HEK293 (cell line): ENCODE data around the gene CYP1A1.

ENCODE experiments used
- HOXC10 ChIP-seq: sonication (generic); formaldehyde crosslinking; IDR thresholded peaks from 2 replicates; pipeline ENCODE4 v1.8.1; 2023; ENCODE audit warnings: mild to moderate bottlenecking, missing genetic modification reagents
- HOXD13 ChIP-seq: sonication (generic); formaldehyde crosslinking; IDR thresholded peaks from 2 replicates; pipeline ENCODE4 v1.8.0; 2022; ENCODE audit warnings: missing genetic modification reagents, borderline replicate concordance
- IKZF3 ChIP-seq: fragments of 450-650 bp; IDR thresholded peaks from 2 replicates; pipeline ENCODE4 v1.5.0; 2018; ENCODE audit warnings: missing biosample characterization, mild to moderate bottlenecking, missing genetic modification characterization, moderate library complexity
- KLF7 ChIP-seq: fragments of 450-650 bp; formaldehyde crosslinking; IDR thresholded peaks from 2 replicates; pipeline ENCODE4 v1.5.1; 2016; ENCODE audit warnings: missing biosample characterization, missing genetic modification characterization, borderline replicate concordance
- KLF8 ChIP-seq: fragments of 450-650 bp; formaldehyde crosslinking; IDR thresholded peaks from 2 replicates; pipeline ENCODE4 v1.5.1; 2016; ENCODE audit warnings: missing biosample characterization, missing genetic modification characterization
- OVOL3 ChIP-seq: fragments of 450-650 bp; formaldehyde crosslinking; IDR thresholded peaks from 2 replicates; pipeline ENCODE4 v1.5.1; 2016; ENCODE audit warnings: missing biosample characterization, missing genetic modification characterization
- SCRT1 ChIP-seq: fragments of 450-650 bp; formaldehyde crosslinking; IDR thresholded peaks from 2 replicates; pipeline ENCODE4 v1.5.1; 2016; ENCODE audit warnings: missing biosample characterization, missing genetic modification characterization, borderline replicate concordance
- ZBTB1 ChIP-seq: fragments of 450-650 bp; formaldehyde crosslinking; IDR thresholded peaks from 2 replicates; pipeline ENCODE4 v1.5.1; 2016; ENCODE audit warnings: missing biosample characterization, missing genetic modification characterization
- ZBTB17 ChIP-seq: fragments of 450-650 bp; formaldehyde crosslinking; IDR thresholded peaks from 2 replicates; pipeline ENCODE4 v1.5.1; 2016; ENCODE audit warnings: missing biosample characterization, missing genetic modification characterization
- ZBTB8A ChIP-seq: fragments of 450-650 bp; formaldehyde crosslinking; IDR thresholded peaks from 2 replicates; pipeline ENCODE4 v1.5.1; 2016; ENCODE audit warnings: missing biosample characterization, missing genetic modification characterization
- ZNF140 ChIP-seq: fragments of 450-650 bp; formaldehyde crosslinking; IDR thresholded peaks from 2 replicates; pipeline ENCODE4 v1.5.1; 2016; ENCODE audit warnings: missing biosample characterization, missing genetic modification characterization
- ZNF184 ChIP-seq: fragments of 450-650 bp; IDR thresholded peaks from 2 replicates; pipeline ENCODE4 v1.5.1; 2018; ENCODE audit warnings: missing biosample characterization, mild to moderate bottlenecking, missing genetic modification characterization
- ZNF221 ChIP-seq: fragments of 450-650 bp; formaldehyde crosslinking; IDR thresholded peaks from 2 replicates; pipeline ENCODE4 v1.5.1; 2017; ENCODE audit warnings: missing biosample characterization, missing genetic modification characterization, borderline replicate concordance
- ZNF302 ChIP-seq: fragments of 450-650 bp; formaldehyde crosslinking; IDR thresholded peaks from 2 replicates; pipeline ENCODE4 v1.5.1; 2016; ENCODE audit warnings: missing biosample characterization, missing genetic modification characterization, low read depth
- ZNF350 ChIP-seq: fragments of 450-650 bp; formaldehyde crosslinking; IDR thresholded peaks from 2 replicates; pipeline ENCODE4 v1.5.0; 2017; ENCODE audit warnings: missing biosample characterization, mild to moderate bottlenecking, missing genetic modification characterization
- ZNF843 ChIP-seq: fragments of 450-650 bp; formaldehyde crosslinking; IDR thresholded peaks from 2 replicates; pipeline ENCODE4 v1.5.1; 2016; ENCODE audit warnings: missing biosample characterization, missing genetic modification characterization
- TF ChIP-seq, protein P1 (sequence below): fragments of 450-650 bp; formaldehyde crosslinking; IDR thresholded peaks from 2 replicates; pipeline ENCODE4 v1.5.1; 2016; ENCODE audit warnings: missing biosample characterization, missing genetic modification characterization
- TF ChIP-seq, protein P2 (sequence below): fragments of 450-650 bp; formaldehyde crosslinking; IDR thresholded peaks from 2 replicates; pipeline ENCODE4 v1.5.1; 2016; ENCODE audit warnings: missing biosample characterization, missing genetic modification characterization, low read depth
- TF ChIP-seq, protein P3 (sequence below): fragments of 450-650 bp; formaldehyde crosslinking; IDR thresholded peaks from 2 replicates; pipeline ENCODE4 v1.5.1; 2017; ENCODE audit warnings: missing biosample characterization, missing genetic modification characterization
- TF ChIP-seq, protein P4 (sequence below): fragments of 450-650 bp; formaldehyde crosslinking; IDR thresholded peaks from 2 replicates; pipeline ENCODE4 v1.5.1; 2016; ENCODE audit warnings: missing biosample characterization, missing genetic modification characterization
- TF ChIP-seq, protein P5 (sequence below): fragments of 450-650 bp; formaldehyde crosslinking; IDR thresholded peaks from 2 replicates; pipeline ENCODE4 v1.5.1; 2016; ENCODE audit warnings: missing biosample characterization, missing genetic modification characterization
- TF ChIP-seq, protein P6 (sequence below): sonication (generic); formaldehyde crosslinking; IDR thresholded peaks from 2 replicates; pipeline ENCODE4 v1.8.1; 2022; ENCODE audit warnings: mild to moderate bottlenecking, moderate library complexity, missing genetic modification reagents
- TF ChIP-seq, protein P7 (sequence below): fragments of 450-650 bp; formaldehyde crosslinking; IDR thresholded peaks from 2 replicates; pipeline ENCODE4 v1.5.1; 2016; ENCODE audit warnings: missing biosample characterization, missing genetic modification characterization
- TF ChIP-seq, protein P8 (sequence below): fragments of 450-650 bp; formaldehyde crosslinking; IDR thresholded peaks from 2 replicates; pipeline ENCODE4 v1.5.1; 2016; ENCODE audit warnings: missing biosample characterization, missing genetic modification characterization

Gene CYP1A1

DNA sequence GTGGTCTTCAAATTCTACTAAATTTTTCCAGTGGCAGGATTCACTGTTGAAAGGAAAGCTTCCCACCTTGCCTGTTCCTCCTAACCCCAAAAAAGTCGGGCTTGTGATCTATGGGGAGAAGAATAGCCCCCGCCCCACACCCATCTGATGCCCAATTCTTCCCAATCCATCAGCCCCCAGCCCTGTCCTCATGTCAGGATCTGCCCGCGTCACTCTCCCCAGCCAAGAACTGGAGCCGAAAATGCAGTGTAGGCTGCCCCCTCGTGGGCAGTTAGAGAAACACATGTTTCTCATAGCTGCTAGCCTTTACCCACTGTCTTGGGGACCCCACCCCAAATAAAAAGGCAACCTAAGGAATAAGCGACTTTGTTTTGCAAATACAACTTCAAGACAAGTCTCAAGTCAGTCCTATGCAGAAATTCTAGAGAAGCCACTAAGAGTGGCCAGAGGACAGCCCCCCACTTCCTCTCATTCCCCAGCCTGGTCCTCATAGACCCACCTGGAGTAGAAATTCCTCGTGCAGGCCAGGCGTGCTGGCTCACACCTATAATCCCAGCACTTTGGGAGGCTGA is 43.5 kb upstream of the CYP1A1 start (continued):
- TF ChIP-seq ZBTB8A (tag by site-specific recombination) (peak; percentile 36; the same call in 1 of the 2 replicates), ZNF843 (no peak), HOXC10 (CRISPR knock-in tag) (no peak), SCRT1 (tag by site-specific recombination) (no peak), OVOL3 (tag by site-specific recombination) (no peak), ZNF350 (tag by site-specific recombination) (no peak), ZNF140 (tag by site-specific recombination) (no peak), ZNF302 (tag by site-specific recombination) (no peak), KLF7 (no peak; the same call in 1 of the 2 replicates), IKZF3 (peak; percentile 92), ZNF184 (peak; percentile 8; the same call in 1 of the 2 replicates), HOXD13 (no peak), ZBTB1 (tag by site-specific recombination) (no peak), KLF8 (tag by site-specific recombination) (0 out of 2 replicates have a peak, but pooled peaks have one; percentile 54), ZBTB17 (peak; percentile 89), ZNF221 (no peak)
- TF ChIP-seq, protein P1, sequence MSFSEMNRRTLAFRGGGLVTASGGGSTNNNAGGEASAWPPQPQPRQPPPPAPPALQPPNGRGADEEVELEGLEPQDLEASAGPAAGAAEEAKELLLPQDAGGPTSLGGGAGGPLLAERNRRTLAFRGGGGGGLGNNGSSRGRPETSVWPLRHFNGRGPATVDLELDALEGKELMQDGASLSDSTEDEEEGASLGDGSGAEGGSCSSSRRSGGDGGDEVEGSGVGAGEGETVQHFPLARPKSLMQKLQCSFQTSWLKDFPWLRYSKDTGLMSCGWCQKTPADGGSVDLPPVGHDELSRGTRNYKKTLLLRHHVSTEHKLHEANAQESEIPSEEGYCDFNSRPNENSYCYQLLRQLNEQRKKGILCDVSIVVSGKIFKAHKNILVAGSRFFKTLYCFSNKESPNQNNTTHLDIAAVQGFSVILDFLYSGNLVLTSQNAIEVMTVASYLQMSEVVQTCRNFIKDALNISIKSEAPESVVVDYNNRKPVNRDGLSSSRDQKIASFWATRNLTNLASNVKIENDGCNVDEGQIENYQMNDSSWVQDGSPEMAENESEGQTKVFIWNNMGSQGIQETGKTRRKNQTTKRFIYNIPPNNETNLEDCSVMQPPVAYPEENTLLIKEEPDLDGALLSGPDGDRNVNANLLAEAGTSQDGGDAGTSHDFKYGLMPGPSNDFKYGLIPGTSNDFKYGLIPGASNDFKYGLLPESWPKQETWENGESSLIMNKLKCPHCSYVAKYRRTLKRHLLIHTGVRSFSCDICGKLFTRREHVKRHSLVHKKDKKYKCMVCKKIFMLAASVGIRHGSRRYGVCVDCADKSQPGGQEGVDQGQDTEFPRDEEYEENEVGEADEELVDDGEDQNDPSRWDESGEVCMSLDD, result peak; percentile 80
- TF ChIP-seq, protein P2, sequence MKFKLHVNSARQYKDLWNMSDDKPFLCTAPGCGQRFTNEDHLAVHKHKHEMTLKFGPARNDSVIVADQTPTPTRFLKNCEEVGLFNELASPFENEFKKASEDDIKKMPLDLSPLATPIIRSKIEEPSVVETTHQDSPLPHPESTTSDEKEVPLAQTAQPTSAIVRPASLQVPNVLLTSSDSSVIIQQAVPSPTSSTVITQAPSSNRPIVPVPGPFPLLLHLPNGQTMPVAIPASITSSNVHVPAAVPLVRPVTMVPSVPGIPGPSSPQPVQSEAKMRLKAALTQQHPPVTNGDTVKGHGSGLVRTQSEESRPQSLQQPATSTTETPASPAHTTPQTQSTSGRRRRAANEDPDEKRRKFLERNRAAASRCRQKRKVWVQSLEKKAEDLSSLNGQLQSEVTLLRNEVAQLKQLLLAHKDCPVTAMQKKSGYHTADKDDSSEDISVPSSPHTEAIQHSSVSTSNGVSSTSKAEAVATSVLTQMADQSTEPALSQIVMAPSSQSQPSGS (tag by site-specific recombination), result no peak
- TF ChIP-seq, protein P3, sequence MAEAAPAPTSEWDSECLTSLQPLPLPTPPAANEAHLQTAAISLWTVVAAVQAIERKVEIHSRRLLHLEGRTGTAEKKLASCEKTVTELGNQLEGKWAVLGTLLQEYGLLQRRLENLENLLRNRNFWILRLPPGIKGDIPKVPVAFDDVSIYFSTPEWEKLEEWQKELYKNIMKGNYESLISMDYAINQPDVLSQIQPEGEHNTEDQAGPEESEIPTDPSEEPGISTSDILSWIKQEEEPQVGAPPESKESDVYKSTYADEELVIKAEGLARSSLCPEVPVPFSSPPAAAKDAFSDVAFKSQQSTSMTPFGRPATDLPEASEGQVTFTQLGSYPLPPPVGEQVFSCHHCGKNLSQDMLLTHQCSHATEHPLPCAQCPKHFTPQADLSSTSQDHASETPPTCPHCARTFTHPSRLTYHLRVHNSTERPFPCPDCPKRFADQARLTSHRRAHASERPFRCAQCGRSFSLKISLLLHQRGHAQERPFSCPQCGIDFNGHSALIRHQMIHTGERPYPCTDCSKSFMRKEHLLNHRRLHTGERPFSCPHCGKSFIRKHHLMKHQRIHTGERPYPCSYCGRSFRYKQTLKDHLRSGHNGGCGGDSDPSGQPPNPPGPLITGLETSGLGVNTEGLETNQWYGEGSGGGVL (tag by site-specific recombination), result no peak
- TF ChIP-seq, protein P4, sequence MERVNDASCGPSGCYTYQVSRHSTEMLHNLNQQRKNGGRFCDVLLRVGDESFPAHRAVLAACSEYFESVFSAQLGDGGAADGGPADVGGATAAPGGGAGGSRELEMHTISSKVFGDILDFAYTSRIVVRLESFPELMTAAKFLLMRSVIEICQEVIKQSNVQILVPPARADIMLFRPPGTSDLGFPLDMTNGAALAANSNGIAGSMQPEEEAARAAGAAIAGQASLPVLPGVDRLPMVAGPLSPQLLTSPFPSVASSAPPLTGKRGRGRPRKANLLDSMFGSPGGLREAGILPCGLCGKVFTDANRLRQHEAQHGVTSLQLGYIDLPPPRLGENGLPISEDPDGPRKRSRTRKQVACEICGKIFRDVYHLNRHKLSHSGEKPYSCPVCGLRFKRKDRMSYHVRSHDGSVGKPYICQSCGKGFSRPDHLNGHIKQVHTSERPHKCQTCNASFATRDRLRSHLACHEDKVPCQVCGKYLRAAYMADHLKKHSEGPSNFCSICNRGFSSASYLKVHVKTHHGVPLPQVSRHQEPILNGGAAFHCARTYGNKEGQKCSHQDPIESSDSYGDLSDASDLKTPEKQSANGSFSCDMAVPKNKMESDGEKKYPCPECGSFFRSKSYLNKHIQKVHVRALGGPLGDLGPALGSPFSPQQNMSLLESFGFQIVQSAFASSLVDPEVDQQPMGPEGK (tag by site-specific recombination), result peak; percentile 90
- TF ChIP-seq, protein P5, sequence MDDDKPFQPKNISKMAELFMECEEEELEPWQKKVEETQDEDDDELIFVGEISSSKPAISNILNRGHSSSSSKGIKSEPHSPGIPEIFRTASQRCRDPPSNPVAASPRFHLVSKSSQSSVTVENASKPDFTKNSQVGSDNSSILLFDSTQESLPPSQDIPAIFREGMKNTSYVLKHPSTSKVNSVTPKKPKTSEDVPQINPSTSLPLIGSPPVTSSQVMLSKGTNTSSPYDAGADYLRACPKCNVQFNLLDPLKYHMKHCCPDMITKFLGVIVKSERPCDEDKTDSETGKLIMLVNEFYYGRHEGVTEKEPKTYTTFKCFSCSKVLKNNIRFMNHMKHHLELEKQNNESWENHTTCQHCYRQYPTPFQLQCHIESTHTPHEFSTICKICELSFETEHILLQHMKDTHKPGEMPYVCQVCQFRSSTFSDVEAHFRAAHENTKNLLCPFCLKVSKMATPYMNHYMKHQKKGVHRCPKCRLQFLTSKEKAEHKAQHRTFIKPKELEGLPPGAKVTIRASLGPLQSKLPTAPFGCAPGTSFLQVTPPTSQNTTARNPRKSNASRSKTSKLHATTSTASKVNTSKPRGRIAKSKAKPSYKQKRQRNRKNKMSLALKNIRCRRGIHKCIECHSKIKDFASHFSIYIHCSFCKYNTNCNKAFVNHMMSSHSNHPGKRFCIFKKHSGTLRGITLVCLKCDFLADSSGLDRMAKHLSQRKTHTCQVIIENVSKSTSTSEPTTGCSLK (tag by site-specific recombination), result no peak
- TF ChIP-seq, protein P6, sequence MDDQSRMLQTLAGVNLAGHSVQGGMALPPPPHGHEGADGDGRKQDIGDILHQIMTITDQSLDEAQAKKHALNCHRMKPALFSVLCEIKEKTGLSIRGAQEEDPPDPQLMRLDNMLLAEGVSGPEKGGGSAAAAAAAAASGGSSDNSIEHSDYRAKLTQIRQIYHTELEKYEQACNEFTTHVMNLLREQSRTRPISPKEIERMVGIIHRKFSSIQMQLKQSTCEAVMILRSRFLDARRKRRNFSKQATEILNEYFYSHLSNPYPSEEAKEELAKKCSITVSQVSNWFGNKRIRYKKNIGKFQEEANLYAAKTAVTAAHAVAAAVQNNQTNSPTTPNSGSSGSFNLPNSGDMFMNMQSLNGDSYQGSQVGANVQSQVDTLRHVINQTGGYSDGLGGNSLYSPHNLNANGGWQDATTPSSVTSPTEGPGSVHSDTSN, result 0 out of 2 replicates have a peak, but pooled peaks have one; percentile 45
- TF ChIP-seq, protein P7, sequence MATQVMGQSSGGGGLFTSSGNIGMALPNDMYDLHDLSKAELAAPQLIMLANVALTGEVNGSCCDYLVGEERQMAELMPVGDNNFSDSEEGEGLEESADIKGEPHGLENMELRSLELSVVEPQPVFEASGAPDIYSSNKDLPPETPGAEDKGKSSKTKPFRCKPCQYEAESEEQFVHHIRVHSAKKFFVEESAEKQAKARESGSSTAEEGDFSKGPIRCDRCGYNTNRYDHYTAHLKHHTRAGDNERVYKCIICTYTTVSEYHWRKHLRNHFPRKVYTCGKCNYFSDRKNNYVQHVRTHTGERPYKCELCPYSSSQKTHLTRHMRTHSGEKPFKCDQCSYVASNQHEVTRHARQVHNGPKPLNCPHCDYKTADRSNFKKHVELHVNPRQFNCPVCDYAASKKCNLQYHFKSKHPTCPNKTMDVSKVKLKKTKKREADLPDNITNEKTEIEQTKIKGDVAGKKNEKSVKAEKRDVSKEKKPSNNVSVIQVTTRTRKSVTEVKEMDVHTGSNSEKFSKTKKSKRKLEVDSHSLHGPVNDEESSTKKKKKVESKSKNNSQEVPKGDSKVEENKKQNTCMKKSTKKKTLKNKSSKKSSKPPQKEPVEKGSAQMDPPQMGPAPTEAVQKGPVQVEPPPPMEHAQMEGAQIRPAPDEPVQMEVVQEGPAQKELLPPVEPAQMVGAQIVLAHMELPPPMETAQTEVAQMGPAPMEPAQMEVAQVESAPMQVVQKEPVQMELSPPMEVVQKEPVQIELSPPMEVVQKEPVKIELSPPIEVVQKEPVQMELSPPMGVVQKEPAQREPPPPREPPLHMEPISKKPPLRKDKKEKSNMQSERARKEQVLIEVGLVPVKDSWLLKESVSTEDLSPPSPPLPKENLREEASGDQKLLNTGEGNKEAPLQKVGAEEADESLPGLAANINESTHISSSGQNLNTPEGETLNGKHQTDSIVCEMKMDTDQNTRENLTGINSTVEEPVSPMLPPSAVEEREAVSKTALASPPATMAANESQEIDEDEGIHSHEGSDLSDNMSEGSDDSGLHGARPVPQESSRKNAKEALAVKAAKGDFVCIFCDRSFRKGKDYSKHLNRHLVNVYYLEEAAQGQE (tag by site-specific recombination), result no peak
- TF ChIP-seq, protein P8, sequence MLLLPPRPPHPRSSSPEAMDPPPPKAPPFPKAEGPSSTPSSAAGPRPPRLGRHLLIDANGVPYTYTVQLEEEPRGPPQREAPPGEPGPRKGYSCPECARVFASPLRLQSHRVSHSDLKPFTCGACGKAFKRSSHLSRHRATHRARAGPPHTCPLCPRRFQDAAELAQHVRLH (tag by site-specific recombination), result no peak
